Fibroblast of gingiva (primary cell): ENCODE data around the gene ZNF83.
A peak's percentile ranks its signal among the peaks of the same experiment; 100 is the strongest.

ENCODE experiments used
- DNase-seq: peaks from one replicate; pipeline ENCODE4 v3.0.0-alpha.2; 2011; ENCODE audit warnings: low read depth

Gene ZNF83

DNA sequence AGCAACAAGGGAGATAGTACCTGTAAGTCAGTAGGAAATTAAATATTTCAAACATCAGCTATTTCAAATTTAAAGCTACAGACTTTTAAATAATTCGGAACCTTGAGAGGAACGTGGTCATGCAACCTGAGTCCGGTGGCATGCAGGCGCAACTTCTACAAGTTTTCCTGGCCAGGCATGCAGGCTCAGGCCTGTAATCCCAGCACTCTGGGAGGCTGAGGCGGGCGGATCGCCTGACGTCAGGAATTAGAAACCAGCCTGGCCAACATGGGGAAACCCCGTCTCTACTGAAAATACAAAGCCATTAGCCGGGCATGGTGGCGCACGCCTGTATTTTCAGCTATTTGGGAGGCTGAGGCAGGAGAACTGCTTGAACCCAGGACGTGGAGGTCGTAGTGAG, 70.2 kb downstream of the ZNF83 start:
- DNase-seq, result no peak

DNA sequence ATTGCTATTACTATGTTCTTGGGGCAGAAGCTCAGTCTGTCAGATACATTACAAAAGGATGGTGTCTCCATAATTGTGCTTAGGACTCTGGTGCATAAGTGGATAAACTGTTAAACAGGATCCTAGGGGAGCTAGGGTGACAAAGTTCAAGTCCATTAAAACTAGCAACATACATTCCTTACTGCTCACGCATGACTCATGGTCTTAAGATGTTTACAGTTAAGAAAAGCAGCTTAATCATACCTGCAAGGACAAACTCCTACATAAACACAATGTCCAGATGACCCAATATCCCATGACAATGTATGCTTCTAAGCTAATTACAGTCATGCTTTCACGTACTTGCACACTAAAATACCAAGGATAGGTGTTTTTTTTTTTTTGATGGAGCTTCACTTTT, 71.6 kb downstream of the ZNF83 start:
- DNase-seq, result peak; percentile 29

DNA sequence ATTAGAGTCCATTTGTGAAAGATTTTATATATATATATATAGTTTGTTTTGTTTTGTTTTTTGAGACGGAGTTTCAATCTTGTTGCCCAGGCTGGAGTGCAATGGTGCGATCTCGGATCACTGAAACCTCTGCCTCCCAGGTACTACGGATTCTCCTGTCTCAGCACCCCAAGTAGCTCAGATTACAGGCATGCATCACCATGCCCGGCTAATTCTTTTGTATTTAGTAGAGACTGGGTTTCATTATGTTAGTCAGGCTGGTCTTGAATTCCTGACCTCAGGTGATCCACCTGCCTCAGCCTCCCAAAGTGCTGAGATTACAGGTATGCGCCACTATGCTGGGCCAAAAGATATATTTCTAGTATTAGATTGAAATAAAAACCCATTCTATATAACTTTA, 72.0 kb downstream of the ZNF83 start:
- no peak for DNase-seq
